Measurements from ENCODE around the gene HNRNPF.

HNRNPF gene

GRCh38 chr10:43421201-43421507 is 12.2 kb upstream of the HNRNPF start:
- no peak for DNase-seq

GRCh38 chr10:43420369-43421200 is 11.6 kb upstream of the HNRNPF start:
- DNase-seq, result peak; percentile 91

- DNase-seq, result no peak
Measured at GRCh38 chr10:43419997-43420368, 11.0 kb upstream of the HNRNPF start.

DNA sequence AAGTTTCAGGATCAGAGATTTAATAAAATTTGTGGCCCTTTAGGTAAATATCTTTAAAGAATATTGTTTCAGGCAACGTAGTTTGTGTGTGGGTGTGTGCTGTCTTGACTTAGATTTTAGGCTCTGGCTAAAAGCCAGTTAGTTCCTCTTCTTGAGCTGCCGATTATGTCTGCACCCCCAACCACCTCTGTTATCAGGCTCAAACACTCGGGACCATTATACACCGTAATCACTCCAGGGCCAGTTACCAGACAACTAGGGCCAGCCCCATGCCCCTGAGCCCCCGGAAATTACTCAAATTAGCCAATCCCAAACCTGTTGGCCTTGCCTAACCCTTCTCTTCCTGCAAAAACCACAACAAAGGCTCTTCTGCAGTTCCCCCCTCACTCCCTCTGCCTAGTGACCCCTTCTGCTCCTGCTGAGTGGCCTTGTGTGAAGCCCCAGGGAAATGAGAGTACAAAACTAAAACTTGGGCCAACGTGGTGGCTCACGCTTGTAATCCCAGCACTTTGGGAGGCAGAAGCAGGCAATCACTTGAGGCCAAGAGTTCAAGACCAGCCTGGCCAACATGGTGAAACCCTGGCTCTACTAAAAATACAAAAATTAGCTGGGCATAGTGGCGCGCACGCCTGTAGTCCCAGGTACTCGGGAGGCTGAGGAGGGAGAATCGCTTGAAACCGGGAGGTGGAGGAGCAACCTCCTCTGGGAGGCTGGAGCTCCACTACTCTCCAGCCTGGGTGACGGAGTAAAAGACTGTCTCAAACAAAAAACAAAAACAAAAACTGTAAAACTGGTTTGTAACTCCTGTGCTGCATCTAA is 9.2 kb upstream of the HNRNPF start:
- peak; percentile 82 for DNase-seq

DNA sequence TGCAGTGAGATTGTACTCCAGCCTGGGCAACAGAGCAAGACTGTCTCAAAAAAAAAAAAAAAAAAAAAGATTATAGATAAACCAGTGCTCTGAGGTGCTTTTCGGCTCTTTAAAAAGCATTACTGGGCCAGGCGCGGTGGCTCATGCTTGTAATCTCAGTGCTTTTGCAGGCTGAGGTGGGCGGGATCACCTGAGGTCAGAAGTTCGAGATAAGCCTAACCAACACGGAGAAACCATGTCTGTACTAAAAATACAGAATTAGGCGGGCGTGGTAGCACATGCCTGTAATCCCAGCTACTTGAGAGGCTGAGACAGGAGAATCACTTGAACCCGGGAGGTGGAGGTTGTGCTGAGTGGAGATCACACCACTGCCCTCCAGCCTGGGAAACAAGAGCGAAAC is 6.6 kb upstream of the HNRNPF start:
- DNase-seq, result no peak

DNA sequence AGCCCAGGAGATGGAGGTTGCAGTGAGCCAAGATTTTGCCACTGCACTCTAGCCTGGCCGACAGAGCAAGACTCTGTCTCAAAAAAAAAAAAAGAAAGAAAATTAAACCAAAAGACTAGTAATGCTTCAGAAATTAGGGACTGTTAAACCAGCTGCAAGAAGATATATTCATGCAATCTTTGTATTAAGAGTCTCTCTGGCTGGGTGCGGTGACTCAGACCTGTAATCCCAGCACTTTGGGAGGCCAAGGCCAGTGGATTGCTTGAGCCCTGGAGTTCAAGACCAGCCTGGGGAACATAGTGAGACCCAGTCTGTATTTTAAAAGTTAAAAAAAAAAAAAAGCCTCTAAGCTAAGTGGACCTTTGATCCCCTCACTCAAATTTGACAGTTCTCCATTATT is 2.5 kb upstream of the HNRNPF start:
- DNase-seq, result no peak

DNA sequence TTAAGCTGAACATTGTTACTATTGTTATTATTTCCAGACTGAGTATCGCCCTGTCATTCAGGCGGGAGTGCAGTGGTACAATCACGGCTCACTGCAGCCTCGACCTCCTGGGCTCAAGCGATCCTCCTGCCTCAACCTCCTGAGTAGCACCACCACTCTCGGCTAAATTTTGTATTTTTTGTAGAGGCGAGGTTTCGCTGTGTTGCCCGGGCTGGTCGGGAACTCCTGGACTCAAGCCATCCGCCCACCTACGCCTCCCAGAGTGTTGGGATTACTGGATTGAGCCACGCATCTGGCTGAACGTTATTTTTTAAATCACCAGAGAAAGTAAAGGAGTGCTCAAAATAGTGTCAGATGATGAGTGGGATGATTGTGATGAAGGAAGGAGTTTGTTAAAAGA is 1.4 kb upstream of the HNRNPF start:
- DNase-seq, result no peak

DNA sequence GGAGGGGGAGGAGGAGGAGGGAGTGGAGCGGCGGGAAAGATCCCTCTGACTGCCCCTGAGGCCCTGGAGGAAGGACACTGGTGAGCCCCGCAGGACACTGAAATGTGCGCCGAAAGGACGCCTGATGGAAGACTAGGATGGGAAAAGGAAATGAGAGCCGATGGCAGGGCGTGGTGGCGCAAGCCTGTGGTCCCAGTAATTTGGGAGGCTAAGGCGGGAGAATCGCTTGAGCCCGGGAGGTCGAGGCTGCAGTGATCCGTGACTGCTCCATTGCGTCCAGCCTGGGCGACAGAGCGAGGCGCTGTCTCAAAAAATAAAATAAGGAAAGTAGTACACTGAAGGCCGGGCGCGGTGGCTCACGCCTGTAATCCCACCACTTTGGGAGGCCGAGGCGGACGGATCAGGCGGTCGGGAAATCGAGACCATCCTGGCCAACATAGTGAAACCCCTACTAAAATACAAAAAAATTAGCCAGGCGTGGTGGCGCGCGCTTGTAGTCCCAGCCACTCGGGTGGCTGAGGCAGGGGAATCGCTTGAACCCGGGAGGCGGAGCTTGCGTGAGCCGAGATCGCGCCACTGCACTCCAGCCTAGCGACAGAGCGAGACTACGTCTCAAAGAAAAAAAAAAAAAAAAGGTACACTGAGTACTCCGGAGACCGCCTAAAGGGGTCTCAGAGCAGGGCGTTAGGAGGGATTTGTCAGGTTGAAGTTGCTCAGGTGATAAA is 561 bp upstream of the HNRNPF start:
- DNase-seq, result peak; percentile 85

DNA sequence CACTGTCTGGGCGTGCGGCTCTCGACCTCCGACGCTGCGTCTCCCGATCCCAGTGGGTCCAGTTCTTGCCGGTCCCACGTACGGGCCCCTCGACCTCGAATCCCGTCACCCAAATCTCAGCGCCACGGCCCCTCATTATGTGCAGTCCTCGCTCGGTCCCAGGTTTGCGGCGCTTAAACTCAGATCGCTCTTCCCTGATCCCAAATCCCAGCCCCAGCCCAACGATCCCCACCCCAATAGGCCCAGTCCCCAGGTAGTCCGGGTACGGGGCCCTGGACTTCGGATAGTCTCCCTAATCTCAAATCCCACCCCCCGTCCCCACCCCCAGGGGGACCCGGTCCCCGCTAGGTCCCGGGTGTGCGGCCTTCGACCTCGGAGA is 666 bp downstream of the HNRNPF start:
- DNase-seq, result no peak

DNA sequence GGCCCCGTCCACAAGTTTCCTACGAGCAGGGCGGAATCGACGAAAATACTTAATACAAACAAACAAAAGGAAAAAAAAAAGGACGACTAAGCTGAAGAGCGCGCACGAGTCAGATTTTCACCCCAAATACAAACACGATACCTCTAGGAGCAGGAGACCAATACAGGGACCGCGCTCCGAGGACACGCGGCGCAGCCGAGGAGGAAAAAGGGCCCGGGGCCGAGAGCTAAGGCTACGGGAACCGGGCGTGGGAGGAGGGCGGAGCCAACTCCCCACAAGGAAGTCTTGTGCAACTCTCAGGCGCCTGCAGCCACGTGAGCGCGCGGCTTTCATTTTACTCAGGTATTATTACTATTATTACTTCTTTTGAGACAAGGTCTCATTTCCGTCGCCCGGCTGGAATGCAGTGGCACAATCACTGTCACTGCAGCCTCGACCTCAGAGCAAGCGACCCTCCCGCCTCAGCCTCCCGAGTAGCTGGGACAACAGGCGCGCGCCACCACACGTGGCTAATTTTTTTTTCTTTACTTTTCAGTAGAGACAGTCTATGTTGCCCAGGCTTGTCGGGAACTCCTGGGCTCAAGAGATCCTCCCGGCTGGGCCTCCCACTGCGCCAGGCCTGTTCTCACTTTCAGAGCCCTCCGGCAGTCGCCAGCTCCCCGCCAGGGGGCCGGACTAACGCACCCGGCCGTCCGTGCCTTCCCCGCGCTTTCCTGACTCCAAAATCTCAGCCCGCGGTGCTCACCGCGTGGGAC is 1.2 kb downstream of the HNRNPF start:
- DNase-seq, result peak; percentile 95

- DNase-seq, result peak; percentile 68
Measured at GRCh38 chr10:43407148-43407575, 1.8 kb downstream of the HNRNPF start.

GRCh38 chr10:43404704-43405084 is 4.3 kb downstream of the HNRNPF start:
- DNase-seq, result peak; percentile 44

- no peak for DNase-seq
Measured at GRCh38 chr10:43403911-43404703, 4.9 kb downstream of the HNRNPF start.

- DNase-seq, result no peak
Measured at GRCh38 chr10:43402880-43403452, 6.0 kb downstream of the HNRNPF start.

DNA sequence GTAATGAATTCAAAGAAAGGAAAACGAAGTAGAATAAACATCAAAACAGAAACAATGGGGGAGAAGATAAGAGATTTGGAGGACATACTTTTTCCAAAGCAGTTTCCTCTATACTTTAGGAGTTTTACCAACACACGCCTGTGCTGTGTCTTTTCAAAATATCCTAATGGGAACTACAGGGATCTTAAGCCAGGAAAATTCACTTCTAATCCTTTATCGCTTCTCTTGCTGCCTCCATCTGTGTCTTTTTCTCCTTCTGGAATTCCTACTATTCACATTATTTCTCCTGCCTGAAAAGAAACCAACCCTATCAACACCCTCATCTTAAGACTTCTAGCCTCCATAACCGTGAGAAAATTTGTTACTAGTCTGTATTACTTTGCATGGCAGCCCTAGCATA is 6.8 kb downstream of the HNRNPF start:
- no peak for DNase-seq

DNA sequence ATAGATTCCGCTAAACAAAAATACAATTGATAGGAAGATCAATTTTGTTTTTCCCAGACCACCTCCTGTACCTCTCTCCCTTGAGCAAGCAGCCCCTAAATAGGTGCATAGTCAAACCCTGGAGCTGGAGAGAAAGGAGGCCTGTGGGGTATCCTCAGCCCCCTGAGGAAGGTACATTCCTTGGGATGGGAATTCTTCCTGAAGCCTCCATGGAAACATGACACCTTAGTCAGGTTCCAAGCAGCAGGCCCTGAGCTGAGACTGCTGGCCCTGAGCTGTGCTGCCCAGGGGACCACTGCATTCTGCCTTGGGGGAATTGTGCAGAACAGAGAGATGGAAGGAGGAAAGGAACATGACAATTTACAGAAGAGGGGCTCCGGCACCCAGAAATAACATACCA is 7.4 kb downstream of the HNRNPF start:
- DNase-seq, result no peak

DNA sequence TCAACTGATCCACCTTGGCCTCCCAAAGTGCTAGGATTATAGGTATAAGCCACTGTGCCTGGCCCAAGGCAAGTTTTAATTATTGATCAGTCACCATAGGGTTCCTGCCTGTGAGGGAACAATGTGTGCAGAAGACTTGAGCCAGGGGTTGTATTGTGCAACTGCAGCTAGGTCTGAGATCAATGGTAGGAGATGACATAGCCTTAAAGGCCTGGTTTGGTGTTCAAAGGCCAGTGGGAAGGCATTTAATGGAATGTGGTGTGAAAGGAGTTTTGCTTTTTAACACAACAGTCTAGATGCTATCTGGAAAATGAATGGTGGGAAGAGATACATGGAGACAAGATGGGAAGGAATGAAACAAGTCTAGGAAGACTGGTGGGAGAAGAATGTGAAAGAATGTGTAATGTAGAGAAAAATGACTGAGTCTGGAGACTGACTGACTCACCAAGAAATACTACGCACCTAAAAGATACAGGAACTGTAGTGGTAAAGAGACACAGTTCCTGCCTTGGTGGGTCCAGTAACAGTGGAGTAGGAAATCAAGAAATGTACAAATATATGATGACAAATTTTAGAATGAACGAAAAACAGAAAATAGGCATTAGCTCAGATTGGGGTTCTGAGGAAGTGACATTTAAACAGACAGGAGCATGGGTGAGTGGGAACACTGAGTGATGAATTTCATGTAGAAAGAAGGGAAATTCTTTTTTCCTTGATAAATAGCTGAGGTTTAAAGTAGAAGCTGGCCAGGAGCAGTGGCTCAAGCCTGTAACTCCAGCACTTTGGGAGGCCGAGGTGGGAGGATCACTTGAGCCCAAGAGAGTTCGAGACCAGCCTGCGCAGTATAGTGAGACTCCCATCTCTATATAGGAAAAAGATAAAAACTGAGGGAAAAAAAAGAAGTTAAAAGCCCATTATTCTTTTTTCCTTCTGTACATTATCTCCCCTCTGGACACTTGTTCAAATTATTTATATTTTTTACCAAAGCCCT is 9.4 kb downstream of the HNRNPF start:
- peak; percentile 63 for DNase-seq

DNA sequence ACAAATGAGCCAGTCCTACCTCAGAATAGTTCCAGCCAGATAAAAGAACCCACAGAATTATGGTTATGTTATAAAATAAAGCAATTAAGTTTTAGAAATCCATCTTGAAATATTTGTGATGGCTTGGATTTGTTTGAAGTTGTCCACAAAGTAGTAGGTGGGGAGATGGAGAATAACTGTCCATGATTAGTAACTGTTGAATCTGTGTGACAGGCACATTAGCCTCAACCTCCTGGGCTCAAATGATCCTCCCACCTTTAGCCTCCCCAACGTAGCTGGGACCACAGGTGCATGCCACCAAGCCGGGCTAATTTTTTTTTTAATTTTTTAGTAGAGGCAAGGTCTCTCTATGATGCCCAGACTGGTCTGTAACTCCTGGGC is 10.1 kb downstream of the HNRNPF start:
- DNase-seq, result no peak

DNA sequence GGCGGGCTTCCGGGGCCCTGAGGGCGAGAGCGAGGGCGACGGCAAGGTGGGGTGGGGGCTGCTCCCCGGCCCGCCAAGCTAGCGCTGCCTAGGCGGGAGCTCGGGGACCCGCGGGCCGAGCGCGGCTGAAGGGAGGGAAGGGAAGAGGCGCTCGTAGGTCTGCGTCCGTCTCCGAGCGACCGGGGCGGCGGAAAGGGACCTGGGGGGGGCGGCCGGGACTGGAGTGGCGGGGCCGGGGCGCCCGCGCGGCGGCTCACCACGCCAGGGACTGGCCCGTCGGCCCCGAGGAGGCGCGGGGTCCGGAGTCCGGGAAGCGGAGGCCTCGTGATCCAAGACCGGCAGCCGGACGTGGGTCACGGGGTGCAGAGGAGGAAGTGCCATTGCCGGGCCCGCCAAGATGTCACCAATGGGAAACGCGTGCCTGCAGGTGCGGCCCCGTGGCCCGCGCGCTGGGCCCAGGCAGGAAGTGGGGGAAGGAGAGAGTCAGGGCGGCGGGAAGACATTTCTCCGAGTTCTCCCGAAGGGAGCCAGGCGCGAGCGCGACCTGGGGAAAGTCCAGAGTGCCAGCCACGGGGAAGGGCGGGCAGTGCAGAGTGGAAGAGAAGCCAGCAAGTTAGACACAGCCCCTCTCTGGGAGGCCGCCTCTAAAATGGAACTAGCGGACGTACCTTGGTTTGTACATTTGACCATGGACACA is 11.9 kb downstream of the HNRNPF start:
- peak; percentile 95 for DNase-seq

Measured in activated CD4-positive, alpha-beta T cell treated with anti-CD3 and anti-CD28 coated beads, Interleukin-10, Interleukin-2, amounts not matched to agents 100 ng/mL and 50 ng/mL, durations not matched to agents 16 hours and 8 hours (primary cell).